Esophagus squamous epithelium (tissue), 5 donors: ENCODE measurements around the gene PUM1. TPM values are rescaled to one million over a fixed set of nuclear protein-coding genes. Genes with fewer than 3 reads are reported as not detected.
"Not testable (repeated sequence)": the region's sequence is repeated elsewhere in the genome, so short reads cannot be mapped to it uniquely, and the experiment has no call there.

Experiments used
- DNase-seq: peaks from one replicate; lab custom pipeline; 2025; lab: John Stamatoyannopoulos, UW
- H3K27ac ChIP-seq, 4 donors: fragments of 200-600 bp; sonication (generic); one replicate each; pipeline ENCODE4 v1.5.1; 2016 to 2019; ENCODE audit warnings: mild to moderate bottlenecking in 1 of 4
- H3K27me3 ChIP-seq, 4 donors: fragments of 200-600 bp; sonication (generic); 1 replicate in 3 of 4; 2 replicates in 1 of 4; pipeline versions ENCODE4 v1.5.1 to v1.6.0; 2017 to 2021; ENCODE audit warnings: antibody characterized with exemption in 1 of 4
- H3K36me3 ChIP-seq, 3 donors: fragments of 200-600 bp; sonication (generic); one replicate each; pipeline ENCODE4 v1.5.1; 2016 to 2019
- H3K4me1 ChIP-seq, 3 donors: fragments of 200-600 bp; sonication (generic); one replicate each; pipeline ENCODE4 v1.5.1; 2017 to 2019
- H3K4me3 ChIP-seq, 4 donors: fragments of 200-600 bp; sonication (generic); 1 replicate in 3 of 4; 2 replicates in 1 of 4; pipeline ENCODE4 v1.5.1; 2016 to 2019; ENCODE audit warnings: mild to moderate bottlenecking in 2 of 4, moderate library complexity in 1 of 4
- H3K9me3 ChIP-seq, 3 donors: fragments of 200-600 bp; sonication (generic); one replicate each; pipeline ENCODE4 v1.5.1; 2016 to 2019
- POLR2A ChIP-seq, 4 donors: fragments of 450-650 bp; IDR thresholded peaks; one replicate each; pipeline ENCODE4 v1.6.1; 2017; ENCODE audit warnings: antibody characterized with exemption in 4 of 4, mild to moderate bottlenecking in 4 of 4, moderate library complexity in 3 of 4
- WGBS, 2 donors: methylation state at CpG; one replicate each; pipeline ENCODE4 v1.1.5; 2018; 5-methylcytosine and 5-hydroxymethylcytosine counted together
- intact Hi-C: fragments of 100-400 bp; cut with DNase I; formaldehyde crosslinking; loops from one replicate; pipeline ENCODE4 v1.15.0; 2022
- total RNA-seq, 4 donors: library from RNA; depleted of rRNA; stranded (reverse); fragments of >200 nt; gene quantifications; one replicate each; pipeline ENCODE4 v1.1.0, GENCODE V29; 2016
- TF ChIP-seq, protein P1 (sequence below), 6 experiments: fragments of 450-650 bp in 4 of 6; fragments of 200-600 bp in 2 of 6; sonication (generic) in 2 of 6; IDR thresholded peaks; one replicate each; pipeline ENCODE4 v1.5.1; 2016 to 2019; ENCODE audit warnings: antibody characterized with exemption in 6 of 6, mild to moderate bottlenecking in 4 of 6, moderate library complexity in 4 of 6
- donor health status: DM: yes; HTN: yes; CAD: no.

The PUM1 gene
- total RNA-seq, 4 donors from 2014 or later = 41.6 to 88.1 (median 53.9) TPM

DNA sequence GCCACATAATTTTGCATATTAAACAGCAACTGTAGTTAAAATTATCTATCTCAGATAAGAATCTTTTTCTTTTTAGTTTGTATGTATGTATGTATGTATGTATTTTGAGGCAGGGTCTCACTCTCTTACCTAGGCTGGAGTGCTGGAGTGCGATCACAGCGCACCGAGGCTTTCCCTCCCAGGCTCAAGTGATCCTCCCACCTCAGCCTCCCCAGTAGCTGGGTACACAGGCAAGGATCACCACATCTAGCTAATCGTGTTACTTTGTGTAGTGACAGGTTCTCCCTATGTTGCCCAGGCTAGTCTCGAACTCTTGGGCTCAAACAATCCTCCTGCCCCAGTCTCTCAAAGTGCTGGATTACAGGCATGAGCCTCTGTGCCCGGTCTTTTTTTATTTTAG lies 30.5 kb upstream of the PUM1 start:
- Histone ChIP-seq H3K4me3 (no peak overlapping the region), H3K36me3 (no peaks in the 10 kb centered on the region), H3K4me1 (peaks cover 0 to 16% (median under 1%) of the 10 kb centered on the region in 3 donors), H3K9me3 (no peaks in the 10 kb centered on the region), H3K27me3 (no peaks in the 10 kb centered on the region), H3K27ac (no peak overlapping the region)
- no peak for DNase-seq
- no peak for TF ChIP-seq POLR2A (IDR thresholded peaks at IDR 0.05)
- TF ChIP-seq, protein P1, sequence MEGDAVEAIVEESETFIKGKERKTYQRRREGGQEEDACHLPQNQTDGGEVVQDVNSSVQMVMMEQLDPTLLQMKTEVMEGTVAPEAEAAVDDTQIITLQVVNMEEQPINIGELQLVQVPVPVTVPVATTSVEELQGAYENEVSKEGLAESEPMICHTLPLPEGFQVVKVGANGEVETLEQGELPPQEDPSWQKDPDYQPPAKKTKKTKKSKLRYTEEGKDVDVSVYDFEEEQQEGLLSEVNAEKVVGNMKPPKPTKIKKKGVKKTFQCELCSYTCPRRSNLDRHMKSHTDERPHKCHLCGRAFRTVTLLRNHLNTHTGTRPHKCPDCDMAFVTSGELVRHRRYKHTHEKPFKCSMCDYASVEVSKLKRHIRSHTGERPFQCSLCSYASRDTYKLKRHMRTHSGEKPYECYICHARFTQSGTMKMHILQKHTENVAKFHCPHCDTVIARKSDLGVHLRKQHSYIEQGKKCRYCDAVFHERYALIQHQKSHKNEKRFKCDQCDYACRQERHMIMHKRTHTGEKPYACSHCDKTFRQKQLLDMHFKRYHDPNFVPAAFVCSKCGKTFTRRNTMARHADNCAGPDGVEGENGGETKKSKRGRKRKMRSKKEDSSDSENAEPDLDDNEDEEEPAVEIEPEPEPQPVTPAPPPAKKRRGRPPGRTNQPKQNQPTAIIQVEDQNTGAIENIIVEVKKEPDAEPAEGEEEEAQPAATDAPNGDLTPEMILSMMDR (IDR thresholded peaks at IDR 0.05) = no peak
- intact Hi-C loops = no loop called here
- 72 to 76% methylated on average over 6 of the region's 6 CpGs for WGBS, 2 donors

DNA sequence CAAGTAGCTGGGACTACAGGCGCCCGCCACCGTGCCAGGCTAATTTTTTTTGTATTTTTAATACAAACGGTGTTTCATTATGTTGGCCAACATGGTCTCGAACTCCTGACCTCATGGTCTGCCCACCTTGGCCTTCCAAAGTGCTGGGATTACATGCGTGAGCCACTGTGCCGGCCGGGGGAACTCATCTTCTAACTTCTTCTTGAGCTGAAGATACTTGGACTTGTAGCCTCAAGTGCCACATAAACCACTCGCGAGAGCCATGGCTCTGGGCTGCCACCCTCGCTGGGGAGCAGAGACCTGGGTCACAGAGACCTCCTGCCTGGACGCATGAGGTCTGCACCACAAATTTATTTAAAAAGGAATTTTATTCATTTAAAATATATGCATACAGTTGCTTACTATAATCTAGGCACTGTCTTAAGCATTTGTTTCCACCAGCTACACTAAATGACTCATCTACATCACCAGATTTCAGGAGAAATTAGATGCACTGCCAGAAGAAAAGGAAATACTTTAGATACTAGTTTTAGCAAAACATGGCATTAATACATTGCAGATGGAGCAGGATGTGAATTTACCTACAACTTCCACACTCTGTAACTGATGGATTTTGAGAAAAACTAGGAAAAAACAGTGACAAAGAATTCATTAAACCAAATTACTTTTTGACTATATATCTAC lies 29.9 kb upstream of the PUM1 start:
- Histone ChIP-seq H3K9me3 (no peaks in the 10 kb centered on the region), H3K27me3 (no peaks in the 10 kb centered on the region), H3K4me1 (peaks cover 0 to 11% (median 0%) of the 10 kb centered on the region in 3 donors), H3K4me3 (no peak overlapping the region), H3K36me3 (no peaks in the 10 kb centered on the region), H3K27ac (no peak overlapping the region)
- WGBS, 2 donors = 87 to 90% methylated on average over 12 of the region's 12 CpGs
- DNase-seq = no peak
- TF ChIP-seq, protein P1 (IDR thresholded peaks at IDR 0.05) = no peak
- TF ChIP-seq POLR2A (IDR thresholded peaks at IDR 0.05) = no peak
- intact Hi-C loops = no loop called here

DNA sequence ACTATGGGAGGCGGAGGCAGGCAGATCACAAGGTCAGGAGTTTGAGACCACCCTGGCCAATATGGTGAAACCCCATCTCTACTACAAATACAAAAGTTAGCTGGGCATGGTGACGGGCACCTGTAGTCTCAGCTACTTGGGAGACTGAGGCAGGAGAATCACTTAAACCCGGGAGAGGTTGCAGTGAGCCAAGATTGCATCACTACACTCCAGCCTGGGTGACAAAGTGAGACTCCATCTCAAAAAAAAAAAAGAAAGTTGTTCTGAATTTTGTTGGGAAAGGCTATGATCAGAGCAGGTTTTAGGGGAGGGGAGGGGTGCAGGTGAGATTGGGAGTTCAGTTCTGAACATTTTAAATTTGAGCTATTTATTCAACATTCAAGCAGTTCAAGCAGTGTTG lies 22.6 kb upstream of the PUM1 start:
- 79 to 82% methylated on average over 3 of the region's 3 CpGs for WGBS, 2 donors
- H3K4me3 ChIP-seq, H3K27ac ChIP-seq, intact Hi-C loops, DNase-seq, H3K36me3 ChIP-seq, H3K27me3 ChIP-seq, H3K9me3 ChIP-seq, H3K4me1 ChIP-seq: not testable (repeated sequence)

DNA sequence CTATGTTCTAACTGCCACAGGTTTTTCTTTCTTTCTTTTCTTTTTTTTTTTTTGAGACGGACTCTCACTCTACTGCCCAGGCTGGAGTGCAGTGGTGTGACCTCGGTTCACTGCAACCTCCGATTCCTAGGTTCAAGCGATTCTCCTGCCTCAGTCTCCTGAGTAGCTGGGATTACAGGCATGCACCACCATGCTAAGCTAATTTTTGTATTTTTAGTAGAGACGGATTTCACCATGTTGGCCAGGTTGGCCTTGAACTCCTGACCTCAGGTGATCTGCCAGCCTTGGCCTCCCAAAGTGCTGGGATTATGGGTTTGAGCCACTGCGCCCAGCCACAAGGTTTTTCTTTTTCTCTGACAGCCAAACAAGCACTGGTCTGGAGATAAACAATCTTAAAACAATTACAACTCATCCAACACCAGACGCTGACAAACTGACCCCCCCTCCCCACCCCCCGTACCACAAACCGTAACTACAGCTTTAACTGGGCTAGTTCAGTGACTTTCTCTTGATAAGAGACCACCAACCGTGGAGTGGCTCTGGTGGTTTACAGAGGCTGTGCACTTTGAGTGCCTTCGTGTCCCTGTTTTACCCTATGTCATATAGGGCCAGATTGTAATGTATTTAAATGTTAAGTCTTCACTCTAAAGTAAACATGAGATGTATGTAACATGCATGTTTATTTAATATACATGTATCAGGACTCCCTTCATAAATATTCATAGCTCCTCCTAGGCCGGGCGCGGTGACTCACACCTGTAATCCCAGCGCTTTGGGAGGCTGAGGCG lies 19.5 kb upstream of the PUM1 start:
- Histone ChIP-seq H3K27ac (no peak overlapping the region), H3K36me3 (no peaks in the 10 kb centered on the region), H3K4me1 (no peaks in the 10 kb centered on the region), H3K9me3 (no peaks in the 10 kb centered on the region), H3K4me3 (no peak overlapping the region), H3K27me3 (no peaks in the 10 kb centered on the region)
- 78 to 81% methylated on average over 9 to 16 of the region's 16 CpGs for WGBS, 2 donors
- DNase-seq = no peak
- TF ChIP-seq, protein P1 (IDR thresholded peaks at IDR 0.05) = no peak
- TF ChIP-seq POLR2A (IDR thresholded peaks at IDR 0.05) = no peak
- intact Hi-C loops = no loop called here

DNA sequence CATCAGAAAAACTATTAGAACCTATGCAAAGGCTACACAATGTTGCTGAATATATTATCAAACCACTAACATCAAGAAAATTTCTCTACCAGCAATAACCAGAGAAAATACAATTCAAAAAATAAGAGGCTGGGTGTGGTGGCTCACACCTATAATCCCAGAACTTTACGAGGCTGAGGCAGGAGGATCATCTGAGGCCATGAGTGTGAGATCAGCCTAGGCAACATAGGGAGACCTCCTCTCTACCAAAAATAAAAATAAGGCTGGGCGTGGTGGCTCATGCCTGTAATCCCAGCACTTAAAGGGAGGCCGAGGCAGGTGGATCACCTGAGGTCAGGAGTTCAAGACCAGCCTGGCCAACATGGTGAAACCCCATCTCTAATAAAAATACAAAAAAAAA lies 16.9 kb upstream of the PUM1 start:
- Histone ChIP-seq H3K4me1 (no peaks in the 10 kb centered on the region), H3K27ac (no peak overlapping the region), H3K36me3 (no peaks in the 10 kb centered on the region), H3K27me3 (no peaks in the 10 kb centered on the region), H3K4me3 (no peak overlapping the region), H3K9me3 (no peaks in the 10 kb centered on the region)
- intact Hi-C loops = no loop called here
- no peak for DNase-seq
- TF ChIP-seq, protein P1 (IDR thresholded peaks at IDR 0.05) = no peak
- no peak for TF ChIP-seq POLR2A (IDR thresholded peaks at IDR 0.05)
- WGBS, 2 donors = 93 to 97% methylated on average over 3 of the region's 3 CpGs
